Mucosa of stomach (tissue), 1 donor: ENCODE measurements around the gene COL4A2.

Experiments used
- H3K27me3 ChIP-seq: one replicate; pipeline ENCODE4 v1.7.0; 2013; ENCODE audit warnings: mild to moderate bottlenecking, low read length; ENCODE audit not compliant: control insufficient read depth, insufficient read depth
- H3K36me3 ChIP-seq: one replicate; pipeline ENCODE4 v1.7.0; 2013; ENCODE audit warnings: low read length; ENCODE audit not compliant: control insufficient read depth, insufficient read depth
- H3K4me1 ChIP-seq: one replicate; pipeline ENCODE4 v1.7.0; 2013; ENCODE audit warnings: mild to moderate bottlenecking, low read length; ENCODE audit not compliant: control insufficient read depth, insufficient read depth
- H3K4me3 ChIP-seq: one replicate; pipeline ENCODE4 v1.7.0; 2013; ENCODE audit warnings: low read length
- H3K9ac ChIP-seq: one replicate; pipeline ENCODE4 v1.7.0; 2013; ENCODE audit warnings: mild to moderate bottlenecking, low read length, moderate library complexity
- H3K9me3 ChIP-seq: one replicate; pipeline ENCODE4 v1.7.0; 2013; ENCODE audit warnings: mild to moderate bottlenecking, low read length, moderate library complexity; ENCODE audit not compliant: control insufficient read depth
- donor health status: Pancreatic carcinoma.

COL4A2 gene

GRCh38 chr13:110323172-110323891 lies 16.2 kb downstream of the COL4A2 start:
- Histone ChIP-seq H3K9ac (no peak overlapping the region), H3K4me1 (no peaks in the 10 kb centered on the region), H3K4me3 (no peak overlapping the region), H3K36me3 (no peaks in the 10 kb centered on the region), H3K27me3 (no peaks in the 10 kb centered on the region), H3K9me3 (no peaks in the 10 kb centered on the region)

GRCh38 chr13:110324026-110324749 lies 17.1 kb downstream of the COL4A2 start:
- Histone ChIP-seq H3K27me3 (no peaks in the 10 kb centered on the region), H3K9ac (no peak overlapping the region), H3K4me1 (no peaks in the 10 kb centered on the region), H3K36me3 (no peaks in the 10 kb centered on the region), H3K4me3 (no peak overlapping the region), H3K9me3 (no peaks in the 10 kb centered on the region)

GRCh38 chr13:110326263-110326904 lies 19.3 kb downstream of the COL4A2 start:
- Histone ChIP-seq H3K4me1 (no peaks in the 10 kb centered on the region), H3K9me3 (no peaks in the 10 kb centered on the region), H3K9ac (no peak overlapping the region), H3K27me3 (no peaks in the 10 kb centered on the region), H3K36me3 (no peaks in the 10 kb centered on the region), H3K4me3 (no peak overlapping the region)

GRCh38 chr13:110327051-110327721 lies 20.1 kb downstream of the COL4A2 start:
- H3K4me1 ChIP-seq = no peaks in the 10 kb centered on the region
- H3K9me3 ChIP-seq = no peaks in the 10 kb centered on the region
- H3K36me3 ChIP-seq = no peaks in the 10 kb centered on the region
- no peak overlapping the region for H3K4me3 ChIP-seq
- no peaks in the 10 kb centered on the region for H3K27me3 ChIP-seq
- H3K9ac ChIP-seq = no peak overlapping the region

GRCh38 chr13:110328573-110328972 lies 21.5 kb downstream of the COL4A2 start:
- Histone ChIP-seq H3K9ac (no peak overlapping the region), H3K27me3 (no peaks in the 10 kb centered on the region), H3K36me3 (no peaks in the 10 kb centered on the region), H3K9me3 (no peaks in the 10 kb centered on the region), H3K4me3 (no peak overlapping the region), H3K4me1 (no peaks in the 10 kb centered on the region)

GRCh38 chr13:110329258-110329657 lies 22.2 kb downstream of the COL4A2 start:
- Histone ChIP-seq H3K4me1 (no peaks in the 10 kb centered on the region), H3K36me3 (no peaks in the 10 kb centered on the region)

GRCh38 chr13:110329798-110330461 lies 22.8 kb downstream of the COL4A2 start:
- Histone ChIP-seq H3K36me3 (no peaks in the 10 kb centered on the region), H3K4me3 (no peak overlapping the region), H3K9me3 (no peaks in the 10 kb centered on the region), H3K27me3 (no peaks in the 10 kb centered on the region), H3K9ac (peak overlapping the region; percentile 20), H3K4me1 (no peaks in the 10 kb centered on the region)

More at GRCh38 chr13:110329258-110329657, 22.2 kb downstream of the COL4A2 start:
- Histone ChIP-seq H3K27me3 (no peaks in the 10 kb centered on the region), H3K9ac (no peak overlapping the region), H3K4me3 (no peak overlapping the region), H3K9me3 (no peaks in the 10 kb centered on the region)

- Histone ChIP-seq H3K9me3 (no peaks in the 10 kb centered on the region), H3K4me3 (no peak overlapping the region), H3K36me3 (no peaks in the 10 kb centered on the region), H3K4me1 (no peaks in the 10 kb centered on the region), H3K9ac (peak overlapping the region; percentile 20), H3K27me3 (no peaks in the 10 kb centered on the region)
Measured at GRCh38 chr13:110330491-110331011, 23.5 kb downstream of the COL4A2 start.

- H3K4me1 ChIP-seq = no peaks in the 10 kb centered on the region
- no peaks in the 10 kb centered on the region for H3K36me3 ChIP-seq
- H3K27me3 ChIP-seq = no peaks in the 10 kb centered on the region
- no peak overlapping the region for H3K4me3 ChIP-seq
- H3K9ac ChIP-seq = no peak overlapping the region
- H3K9me3 ChIP-seq = no peaks in the 10 kb centered on the region
Measured at GRCh38 chr13:110331362-110331761, 24.3 kb downstream of the COL4A2 start.

- Histone ChIP-seq H3K27me3 (no peaks in the 10 kb centered on the region), H3K36me3 (no peaks in the 10 kb centered on the region), H3K4me1 (peaks cover 8% of the 10 kb centered on the region), H3K9me3 (no peaks in the 10 kb centered on the region), H3K4me3 (no peak overlapping the region), H3K9ac (no peak overlapping the region)
Measured at GRCh38 chr13:110332750-110333149, 25.7 kb downstream of the COL4A2 start.

- no peaks in the 10 kb centered on the region for H3K9me3 ChIP-seq
- H3K9ac ChIP-seq = no peak overlapping the region
- H3K4me1 ChIP-seq = peaks cover 9% of the 10 kb centered on the region
- no peaks in the 10 kb centered on the region for H3K27me3 ChIP-seq
- no peak overlapping the region for H3K4me3 ChIP-seq
- H3K36me3 ChIP-seq = no peaks in the 10 kb centered on the region
Measured at GRCh38 chr13:110333837-110334236, 26.8 kb downstream of the COL4A2 start.
